WERI-Rb-1 (cell line): ENCODE data around the gene SLC34A3.

Experiments
- DNase-seq: peaks from one replicate; pipeline ENCODE4 v3.0.0-alpha.2; 2020
- H3K27ac ChIP-seq: fragments of 250-450 bp; sonication (Bioruptor Pico); 2 replicates; pipeline ENCODE4 v1.5.1; 2020; ENCODE audit warnings: mild to moderate bottlenecking, moderate library complexity
- H3K27me3 ChIP-seq: fragments of 250-450 bp; sonication (Bioruptor Pico); 2 replicates; pipeline ENCODE4 v1.5.1; 2021; ENCODE audit warnings: mild to moderate bottlenecking, low read depth, moderate library complexity; ENCODE audit not compliant: insufficient read depth, severe bottlenecking
- H3K36me3 ChIP-seq: fragments of 250-450 bp; sonication (Bioruptor Pico); 2 replicates; pipeline ENCODE4 v1.5.1; 2020; ENCODE audit warnings: mild to moderate bottlenecking, moderate library complexity
- H3K4me3 ChIP-seq: 2 replicates; pipeline ENCODE4 v1.5.1; 2011; ENCODE audit warnings: low read depth, mild to moderate bottlenecking, control low read depth, low read length
- H3K9me3 ChIP-seq: fragments of 250-450 bp; sonication (Bioruptor Pico); 2 replicates; pipeline ENCODE4 v1.5.1; 2021; ENCODE audit warnings: mild to moderate bottlenecking, moderate library complexity; ENCODE audit not compliant: severe bottlenecking
- CTCF ChIP-seq: IDR thresholded peaks from 2 replicates; pipeline ENCODE4 v1.5.1; 2011; ENCODE audit warnings: low read depth, mild to moderate bottlenecking, control low read depth, inconsistent platforms, low read length

SLC34A3 gene

GRCh38 chr9:137251490-137252268, 21.0 kb downstream of the SLC34A3 start:
- no peak for DNase-seq
- no peaks in the 10 kb centered on the region for H3K9me3 ChIP-seq
- no peak overlapping the region for H3K27ac ChIP-seq
- no peak for TF ChIP-seq CTCF
- H3K36me3 ChIP-seq = peaks cover 3% of the 10 kb centered on the region; the same call in 1 of the 2 replicates
- H3K4me3 ChIP-seq = no peak overlapping the region
- no peaks in the 10 kb centered on the region for H3K27me3 ChIP-seq

DNA sequence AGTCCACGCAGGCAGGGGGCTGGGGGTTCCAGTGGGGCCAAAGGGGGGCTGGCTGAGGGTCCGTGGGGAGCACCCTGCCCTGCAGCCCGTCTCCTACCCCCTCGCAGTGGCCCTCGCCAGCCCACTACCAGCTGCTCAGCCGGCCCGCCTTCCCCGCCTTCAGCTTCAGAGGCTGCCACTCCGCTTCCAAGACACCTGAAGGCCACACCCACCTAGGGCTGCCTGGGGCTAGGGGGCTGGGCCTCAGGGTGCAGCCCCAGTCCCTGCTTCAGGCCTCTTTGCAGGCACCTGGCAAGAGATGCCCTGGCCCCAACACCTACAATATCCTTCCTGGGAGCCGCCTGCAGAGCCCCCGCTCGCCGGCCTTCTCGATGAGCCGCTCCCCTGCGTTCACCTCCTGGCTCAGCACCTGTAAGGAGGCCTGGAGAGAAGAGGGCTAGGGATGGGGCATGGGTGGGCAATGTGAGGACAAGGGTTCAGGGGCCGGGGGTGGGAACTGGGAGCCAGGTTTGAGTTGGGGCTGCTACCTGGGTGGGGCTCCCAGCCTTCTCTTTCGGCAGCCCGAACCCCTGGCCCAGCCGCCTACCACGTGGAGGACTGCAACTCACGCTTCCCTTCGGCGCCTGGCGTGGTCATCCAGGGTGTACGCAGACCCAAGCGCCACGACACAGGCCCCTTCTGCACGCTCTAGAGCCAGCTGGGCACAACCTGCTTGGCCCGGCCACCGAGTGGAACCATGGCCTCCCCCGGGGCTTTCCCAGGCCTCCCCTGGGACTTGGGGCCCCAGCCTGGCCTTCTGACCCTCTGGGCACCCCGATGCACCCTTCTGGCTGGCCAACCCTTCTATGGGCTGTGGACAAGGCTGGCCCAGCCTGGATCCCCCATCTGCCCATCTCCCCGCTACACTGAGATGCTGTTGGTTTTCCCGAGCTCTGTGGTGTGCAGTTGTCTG, 22.1 kb downstream of the SLC34A3 start:
- no peak overlapping the region for H3K4me3 ChIP-seq
- no peak overlapping the region for H3K27ac ChIP-seq
- no peak for TF ChIP-seq CTCF
- H3K9me3 ChIP-seq = no peaks in the 10 kb centered on the region
- peaks cover 3% of the 10 kb centered on the region; the same call in 1 of the 2 replicates for H3K36me3 ChIP-seq
- DNase-seq = peak; percentile 55
- H3K27me3 ChIP-seq = no peaks in the 10 kb centered on the region

- no peak for TF ChIP-seq CTCF
- H3K27ac ChIP-seq = peak overlapping the region; percentile 88
- peak overlapping the region; percentile 65 for H3K4me3 ChIP-seq
- peaks cover 3% of the 10 kb centered on the region; the same call in 1 of the 2 replicates for H3K36me3 ChIP-seq
- no peak for DNase-seq
- H3K27me3 ChIP-seq = no peaks in the 10 kb centered on the region
- H3K9me3 ChIP-seq = no peaks in the 10 kb centered on the region
Measured at GRCh38 chr9:137253717-137254623, 23.3 kb downstream of the SLC34A3 start.

DNA sequence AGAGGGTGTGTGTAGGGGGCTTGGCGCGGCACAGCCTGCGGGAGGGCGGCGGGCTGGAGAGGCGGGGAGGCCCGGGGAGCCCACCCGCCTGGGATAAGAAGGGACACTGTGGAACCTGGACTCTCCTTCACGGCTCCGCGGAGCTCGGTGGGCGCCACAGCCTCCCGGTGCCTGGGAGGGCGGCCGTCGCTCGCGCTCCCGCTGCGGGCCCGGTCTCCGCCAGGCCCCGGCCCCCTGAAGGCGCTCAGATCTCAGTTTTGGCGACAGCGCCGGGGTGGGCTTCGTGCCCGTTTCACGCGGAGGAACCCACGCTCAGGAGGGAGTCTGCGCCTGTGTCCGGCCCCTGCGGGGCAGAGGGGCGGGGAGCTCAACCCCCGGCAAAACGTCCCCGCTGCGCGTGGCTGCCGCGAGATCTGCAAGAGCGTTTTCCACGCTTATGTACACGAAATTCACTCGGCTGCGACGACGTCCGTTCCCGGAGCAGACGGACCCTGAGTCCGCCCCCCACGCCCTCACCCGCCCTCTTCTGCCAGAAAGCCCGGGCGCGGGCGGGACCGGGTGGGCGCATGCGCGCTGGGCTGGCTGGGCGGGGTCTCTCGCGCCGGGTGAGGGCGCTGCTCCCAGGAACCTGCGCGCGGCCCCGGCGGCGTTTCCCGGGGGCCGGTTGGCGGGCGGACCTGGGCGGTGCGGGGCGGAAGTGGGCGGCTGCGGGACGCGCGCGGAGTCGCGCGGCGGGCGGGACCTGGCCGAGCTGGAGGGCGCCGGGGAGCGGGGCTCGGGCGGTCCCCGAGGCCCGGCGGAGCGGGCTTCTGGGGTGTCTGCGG, 24.1 kb downstream of the SLC34A3 start, which contains the start of gene NELFB:
NELFB (plus strand) TSS at position 704 of the 824 bp plus-strand sequence.
- Histone ChIP-seq H3K36me3 (peaks cover 3% of the 10 kb centered on the region; the same call in 1 of the 2 replicates), H3K27ac (peak within 1 kb of the TSS; percentile 88), H3K9me3 (no peaks in the 10 kb centered on the region), H3K4me3 (peak within 1 kb of the TSS; percentile 76), H3K27me3 (no peaks in the 10 kb centered on the region)
- DNase-seq = peak; percentile 84
- no peak for TF ChIP-seq CTCF
